ENCODE results near the gene FBXW7.

FBXW7 gene

DNA sequence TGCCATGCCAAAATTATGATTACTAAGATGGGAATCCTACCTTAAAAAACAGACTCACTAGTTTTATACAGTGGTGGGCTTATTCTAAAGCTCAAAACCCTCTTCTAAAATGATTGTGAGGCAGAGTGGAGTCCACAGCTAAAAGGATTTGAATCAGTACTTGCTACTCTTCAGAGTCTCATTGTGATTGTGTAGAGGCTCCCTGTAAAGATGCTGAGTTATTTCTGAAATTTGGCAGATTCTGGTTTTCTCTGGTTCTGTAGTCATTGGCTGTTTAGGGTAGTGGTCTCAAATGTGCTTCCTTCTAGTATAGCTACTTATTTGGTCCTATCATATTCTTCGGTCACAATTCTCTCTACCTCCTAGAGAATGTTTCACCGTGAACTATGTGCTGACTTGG lies 104.1 kb downstream of the FBXW7 start:
- no peak overlapping the region for H3K4ac ChIP-seq (ENCODE audit: low read depth in 1 of 2, low read length in 2 of 2)
- no peak overlapping the region for H4K8ac ChIP-seq (ENCODE audit: low read length)
- H2BK120ac ChIP-seq (ENCODE audit: low read depth, low read length) = no peak overlapping the region
- H2BK15ac ChIP-seq (ENCODE audit: low read depth, poor library complexity, severe bottlenecking) = no peak overlapping the region
- H3K23ac ChIP-seq (ENCODE audit: low read length in 2 of 2) = no peak overlapping the region
- no peak overlapping the region for H2AFZ ChIP-seq (ENCODE audit: low read depth, low read length)
- no peaks in the 10 kb centered on the region for H3K4me1 ChIP-seq (ENCODE audit: control insufficient read depth, insufficient read depth, low read depth, low read length)
- H3K4me3 ChIP-seq (ENCODE audit: insufficient read depth in 1 of 2, low read depth in 1 of 2, low read length in 2 of 2) = no peak overlapping the region
- H3K4me2 ChIP-seq (ENCODE audit: low read length, poor library complexity, severe bottlenecking) = no peak overlapping the region
- no peak overlapping the region for H2AK5ac ChIP-seq (ENCODE audit: low read length, severe bottlenecking)
- H2BK5ac ChIP-seq (ENCODE audit: low read depth, low read length, poor library complexity, severe bottlenecking) = no peak overlapping the region
- no peak overlapping the region for H3K27ac ChIP-seq (ENCODE audit: low read length, poor library complexity, severe bottlenecking)
- no peak overlapping the region for H3K14ac ChIP-seq (ENCODE audit: low read length in 2 of 2)
- peaks cover 13% of the 10 kb centered on the region for H3K79me1 ChIP-seq (replicated peaks; ENCODE audit: low read length, poor library complexity, severe bottlenecking)
- no peaks in the 10 kb centered on the region for H3K27me3 ChIP-seq (ENCODE audit: control insufficient read depth in 1 of 2, insufficient read depth in 1 of 2, low read length in 2 of 2)
- H3K18ac ChIP-seq (ENCODE audit: low read depth in 1 of 2, low read length in 2 of 2) = no peak overlapping the region
- H2BK12ac ChIP-seq (ENCODE audit: low read length in 2 of 2) = no peak overlapping the region
- H3K36me3 ChIP-seq (ENCODE audit: control insufficient read depth in 1 of 2, insufficient read depth in 2 of 2, low read depth in 1 of 2, low read length in 2 of 2) = no peaks in the 10 kb centered on the region
- peaks cover 5% of the 10 kb centered on the region for H3K9me3 ChIP-seq (ENCODE audit: control insufficient read depth, low read length)
- H4K91ac ChIP-seq (ENCODE audit: low read length) = no peak overlapping the region
- no peak overlapping the region for H3K9ac ChIP-seq (ENCODE audit: low read length)
- DNase-seq = no peak
- WGBS = 100% methylated on average over 1 of the region's 2 CpGs

GRCh38 chr4:152431291-152431690 lies 104.6 kb downstream of the FBXW7 start:
- DNase-seq = no peak
- Histone ChIP-seq H2BK12ac (ENCODE audit: low read length in 2 of 2) (no peak overlapping the region), H3K4me2 (ENCODE audit: low read length, poor library complexity, severe bottlenecking) (no peak overlapping the region), H4K91ac (ENCODE audit: low read length) (no peak overlapping the region), H2BK120ac (ENCODE audit: low read depth, low read length) (no peak overlapping the region), H4K8ac (ENCODE audit: low read length) (no peak overlapping the region), H3K9me3 (ENCODE audit: control insufficient read depth, low read length) (peaks cover under 1% of the 10 kb centered on the region), H3K36me3 (ENCODE audit: control insufficient read depth in 1 of 2, insufficient read depth in 2 of 2, low read depth in 1 of 2, low read length in 2 of 2) (no peaks in the 10 kb centered on the region), H3K4me1 (ENCODE audit: control insufficient read depth, insufficient read depth, low read depth, low read length) (no peaks in the 10 kb centered on the region), H3K4ac (ENCODE audit: low read depth in 1 of 2, low read length in 2 of 2) (no peak overlapping the region), H3K4me3 (ENCODE audit: insufficient read depth in 1 of 2, low read depth in 1 of 2, low read length in 2 of 2) (no peak overlapping the region), H3K79me1 (replicated peaks; ENCODE audit: low read length, poor library complexity, severe bottlenecking) (peaks cover 14% of the 10 kb centered on the region), H2AFZ (ENCODE audit: low read depth, low read length) (no peak overlapping the region), H3K27me3 (ENCODE audit: control insufficient read depth in 1 of 2, insufficient read depth in 1 of 2, low read length in 2 of 2) (no peaks in the 10 kb centered on the region), H2AK5ac (ENCODE audit: low read length, severe bottlenecking) (no peak overlapping the region), H2BK15ac (ENCODE audit: low read depth, poor library complexity, severe bottlenecking) (no peak overlapping the region), H3K18ac (ENCODE audit: low read depth in 1 of 2, low read length in 2 of 2) (no peak overlapping the region), H3K14ac (ENCODE audit: low read length in 2 of 2) (no peak overlapping the region), H3K23ac (ENCODE audit: low read length in 2 of 2) (no peak overlapping the region), H3K9ac (ENCODE audit: low read length) (no peak overlapping the region), H2BK5ac (ENCODE audit: low read depth, low read length, poor library complexity, severe bottlenecking) (no peak overlapping the region), H3K27ac (ENCODE audit: low read length, poor library complexity, severe bottlenecking) (no peak overlapping the region)

- no peak overlapping the region for H3K4ac ChIP-seq (ENCODE audit: low read depth in 1 of 2, low read length in 2 of 2)
- H3K36me3 ChIP-seq (ENCODE audit: control insufficient read depth in 1 of 2, insufficient read depth in 2 of 2, low read depth in 1 of 2, low read length in 2 of 2) = no peaks in the 10 kb centered on the region
- H3K9me3 ChIP-seq (ENCODE audit: control insufficient read depth, low read length) = no peaks in the 10 kb centered on the region
- no peak overlapping the region for H4K91ac ChIP-seq (ENCODE audit: low read length)
- H3K18ac ChIP-seq (ENCODE audit: low read depth in 1 of 2, low read length in 2 of 2) = no peak overlapping the region
- no peak overlapping the region for H2BK15ac ChIP-seq (ENCODE audit: low read depth, poor library complexity, severe bottlenecking)
- no peak for DNase-seq
- no peak overlapping the region for H4K8ac ChIP-seq (ENCODE audit: low read length)
- no peaks in the 10 kb centered on the region for H3K27me3 ChIP-seq (ENCODE audit: control insufficient read depth in 1 of 2, insufficient read depth in 1 of 2, low read length in 2 of 2)
- H3K79me1 ChIP-seq (replicated peaks; ENCODE audit: low read length, poor library complexity, severe bottlenecking) = peaks cover 17% of the 10 kb centered on the region
- no peak overlapping the region for H3K14ac ChIP-seq (ENCODE audit: low read length in 2 of 2)
- H3K9ac ChIP-seq (ENCODE audit: low read length) = no peak overlapping the region
- H2AFZ ChIP-seq (ENCODE audit: low read depth, low read length) = no peak overlapping the region
- H2BK5ac ChIP-seq (ENCODE audit: low read depth, low read length, poor library complexity, severe bottlenecking) = no peak overlapping the region
- no peaks in the 10 kb centered on the region for H3K4me1 ChIP-seq (ENCODE audit: control insufficient read depth, insufficient read depth, low read depth, low read length)
- no peak overlapping the region for H2BK120ac ChIP-seq (ENCODE audit: low read depth, low read length)
- no peak overlapping the region for H3K4me2 ChIP-seq (ENCODE audit: low read length, poor library complexity, severe bottlenecking)
- H2BK12ac ChIP-seq (ENCODE audit: low read length in 2 of 2) = no peak overlapping the region
- no peak overlapping the region for H3K27ac ChIP-seq (ENCODE audit: low read length, poor library complexity, severe bottlenecking)
- H3K4me3 ChIP-seq (ENCODE audit: insufficient read depth in 1 of 2, low read depth in 1 of 2, low read length in 2 of 2) = no peak overlapping the region
- H2AK5ac ChIP-seq (ENCODE audit: low read length, severe bottlenecking) = no peak overlapping the region
- no peak overlapping the region for H3K23ac ChIP-seq (ENCODE audit: low read length in 2 of 2)
These were observed 105.4 kb downstream of the FBXW7 start for GRCh38 chr4:152430507-152430906.

DNA sequence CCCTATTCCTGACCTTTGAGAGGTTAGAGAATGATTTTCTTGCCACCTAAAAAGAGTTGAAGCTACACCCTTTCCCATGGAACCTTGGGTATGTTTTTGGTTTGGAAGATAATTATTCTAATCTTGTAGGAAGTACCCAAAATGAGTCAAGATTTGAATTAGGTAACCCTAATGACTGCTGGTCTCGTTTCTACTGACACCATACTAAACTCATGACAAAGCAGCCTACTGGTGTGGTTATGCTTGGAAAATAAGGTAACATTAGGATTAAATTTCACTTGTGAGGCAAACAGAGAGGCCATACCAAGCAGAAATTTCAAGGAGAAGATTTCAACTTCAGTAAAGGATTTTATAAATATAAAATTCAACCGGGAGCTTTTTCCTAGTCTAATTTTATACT lies 107.9 kb downstream of the FBXW7 start:
- Histone ChIP-seq H4K8ac (ENCODE audit: low read length) (no peak overlapping the region), H2AFZ (ENCODE audit: low read depth, low read length) (no peak overlapping the region), H3K79me1 (replicated peaks; ENCODE audit: low read length, poor library complexity, severe bottlenecking) (peaks cover 25% of the 10 kb centered on the region), H3K4me1 (ENCODE audit: control insufficient read depth, insufficient read depth, low read depth, low read length) (no peaks in the 10 kb centered on the region), H3K14ac (ENCODE audit: low read length in 2 of 2) (no peak overlapping the region), H3K23ac (ENCODE audit: low read length in 2 of 2) (no peak overlapping the region), H3K27me3 (ENCODE audit: control insufficient read depth in 1 of 2, insufficient read depth in 1 of 2, low read length in 2 of 2) (no peaks in the 10 kb centered on the region), H3K36me3 (ENCODE audit: control insufficient read depth in 1 of 2, insufficient read depth in 2 of 2, low read depth in 1 of 2, low read length in 2 of 2) (no peaks in the 10 kb centered on the region), H3K9ac (ENCODE audit: low read length) (no peak overlapping the region), H2BK5ac (ENCODE audit: low read depth, low read length, poor library complexity, severe bottlenecking) (no peak overlapping the region), H3K4me3 (ENCODE audit: insufficient read depth in 1 of 2, low read depth in 1 of 2, low read length in 2 of 2) (no peak overlapping the region), H2BK12ac (ENCODE audit: low read length in 2 of 2) (no peak overlapping the region), H2AK5ac (ENCODE audit: low read length, severe bottlenecking) (no peak overlapping the region), H3K4me2 (ENCODE audit: low read length, poor library complexity, severe bottlenecking) (no peak overlapping the region), H2BK120ac (ENCODE audit: low read depth, low read length) (no peak overlapping the region), H3K18ac (ENCODE audit: low read depth in 1 of 2, low read length in 2 of 2) (no peak overlapping the region), H3K9me3 (ENCODE audit: control insufficient read depth, low read length) (no peaks in the 10 kb centered on the region), H3K4ac (ENCODE audit: low read depth in 1 of 2, low read length in 2 of 2) (no peak overlapping the region), H2BK15ac (ENCODE audit: low read depth, poor library complexity, severe bottlenecking) (no peak overlapping the region), H4K91ac (ENCODE audit: low read length) (no peak overlapping the region), H3K27ac (ENCODE audit: low read length, poor library complexity, severe bottlenecking) (no peak overlapping the region)
- no CpG with 5 or more reads among the region's 2 CpGs for WGBS
- DNase-seq = no peak
